Cerebellar nuclear complex (tissue), 1 donor: ENCODE measurements around the gene MYOZ2.
"Not testable (repeated sequence)": the region's sequence is repeated elsewhere in the genome, so short reads cannot be mapped to it uniquely, and the experiment has no call there.

Experiments
- DNase-seq, 2 experiments: peaks; one replicate each; lab custom pipeline; 2025; lab: John Stamatoyannopoulos, UW

Gene MYOZ2

GRCh38 chr4:119128148-119128547 lies 7.5 kb upstream of the MYOZ2 start:
- no peak for DNase-seq

GRCh38 chr4:119130365-119131065 lies 5.1 kb upstream of the MYOZ2 start:
- DNase-seq = no peak

- no peak for DNase-seq
Measured at GRCh38 chr4:119131164-119131563, 4.5 kb upstream of the MYOZ2 start.

GRCh38 chr4:119132306-119132705 lies 3.3 kb upstream of the MYOZ2 start:
- DNase-seq = no peak

- DNase-seq = no peak
Measured at GRCh38 chr4:119136546-119136945, 914 bp downstream of the MYOZ2 start.

GRCh38 chr4:119138046-119138445 lies 2.4 kb downstream of the MYOZ2 start:
- no peak for DNase-seq

GRCh38 chr4:119139311-119139710 lies 3.7 kb downstream of the MYOZ2 start:
- DNase-seq = no peak

- no peak for DNase-seq
Measured at GRCh38 chr4:119139822-119140252, 4.2 kb downstream of the MYOZ2 start.

- DNase-seq = not testable (repeated sequence)
Measured at GRCh38 chr4:119141283-119141682, 5.7 kb downstream of the MYOZ2 start.

- no peak for DNase-seq
Measured at GRCh38 chr4:119142833-119143232, 7.2 kb downstream of the MYOZ2 start.

GRCh38 chr4:119143341-119143740 lies 7.7 kb downstream of the MYOZ2 start:
- not testable (repeated sequence) for DNase-seq

GRCh38 chr4:119149110-119149509 lies 13.5 kb downstream of the MYOZ2 start:
- DNase-seq = no peak

- DNase-seq = no peak
Measured at GRCh38 chr4:119151161-119151560, 15.5 kb downstream of the MYOZ2 start.

GRCh38 chr4:119152741-119153140 lies 17.1 kb downstream of the MYOZ2 start:
- no peak for DNase-seq

- no peak for DNase-seq
Measured at GRCh38 chr4:119162174-119162573, 26.5 kb downstream of the MYOZ2 start.

GRCh38 chr4:119165767-119166166 lies 30.1 kb downstream of the MYOZ2 start:
- no peak for DNase-seq

- DNase-seq = no peak
Measured at GRCh38 chr4:119170195-119170594, 34.6 kb downstream of the MYOZ2 start.

GRCh38 chr4:119172223-119172622 lies 36.6 kb downstream of the MYOZ2 start:
- no peak for DNase-seq

- not testable (repeated sequence) for DNase-seq
Measured at GRCh38 chr4:119173729-119174361, 38.2 kb downstream of the MYOZ2 start.

- DNase-seq = no peak
Measured at GRCh38 chr4:119179011-119179410, 43.4 kb downstream of the MYOZ2 start.

GRCh38 chr4:119184128-119184527 lies 48.5 kb downstream of the MYOZ2 start:
- DNase-seq = no peak

GRCh38 chr4:119189638-119190037 lies 54.0 kb downstream of the MYOZ2 start:
- no peak for DNase-seq

GRCh38 chr4:119190354-119190753 lies 54.7 kb downstream of the MYOZ2 start:
- DNase-seq = no peak

- DNase-seq = no peak
Measured at GRCh38 chr4:119191505-119191904, 55.9 kb downstream of the MYOZ2 start.
